Stimulated activated naive CD8-positive, alpha-beta T cell treated with anti-CD3 and anti-CD28 coated beads, Interleukin-15, amount 100 ng/mL, for 72 hours (primary cell): ENCODE measurements around the gene GMDS.

Source experiments
- ATAC-seq: fragments of 150-1000 bp; cut with Tn5 transposase; 2 replicates; pipeline ENCODE4 v1.10.0; 2021; ENCODE audit warnings: mild to moderate bottlenecking, moderate library complexity
- DNase-seq, 2 donors: peaks; one replicate each; pipeline ENCODE4 v3.0.0; 2021 to 2022
- H3K27ac Mint-ChIP-seq, 2 donors: one replicate each; pipeline ENCODE4 v1.8.0; 2022; ENCODE audit warnings: mild to moderate bottlenecking in 2 of 2, mixed read lengths in 2 of 2, moderate library complexity in 2 of 2
- H3K27me3 Mint-ChIP-seq: one replicate; pipeline ENCODE4 v1.8.0; 2022; ENCODE audit warnings: mixed read lengths
- H3K4me1 Mint-ChIP-seq: one replicate; pipeline ENCODE4 v1.8.0; 2022; ENCODE audit warnings: mild to moderate bottlenecking, mixed read lengths
- H3K4me3 Mint-ChIP-seq, 2 donors: one replicate each; pipeline ENCODE4 v1.8.0; 2022; ENCODE audit warnings: mild to moderate bottlenecking in 2 of 2, mixed read lengths in 2 of 2, moderate library complexity in 1 of 2
- H3K9me3 Mint-ChIP-seq, 2 donors: one replicate each; pipeline ENCODE4 v1.8.0; 2022; ENCODE audit warnings: mixed read lengths in 2 of 2

GMDS gene

GRCh38 chr6:1774226-1774915 lies 471.0 kb downstream of the GMDS start:
- H3K27me3 Mint-ChIP-seq: no peaks in the 10 kb centered on the region

GRCh38 chr6:1773700-1774099 lies 471.7 kb downstream of the GMDS start:
- no peaks in the 10 kb centered on the region for H3K9me3 Mint-ChIP-seq
- H3K4me3 Mint-ChIP-seq: no peak overlapping the region
- no peaks in the 10 kb centered on the region for H3K27me3 Mint-ChIP-seq
- H3K4me1 Mint-ChIP-seq: peaks cover 52% of the 10 kb centered on the region
- no peak for DNase-seq
- ATAC-seq: no peak
- no peak overlapping the region for H3K27ac Mint-ChIP-seq

More at GRCh38 chr6:1774226-1774915, 471.0 kb downstream of the GMDS start:
- peaks cover 52% of the 10 kb centered on the region for H3K4me1 Mint-ChIP-seq
- DNase-seq (no peak), ATAC-seq (no peak)
- peak overlapping the region in 1 of 2 donors; percentile 23 for H3K27ac Mint-ChIP-seq
- no peak overlapping the region for H3K4me3 Mint-ChIP-seq
- H3K9me3 Mint-ChIP-seq: no peaks in the 10 kb centered on the region

DNA sequence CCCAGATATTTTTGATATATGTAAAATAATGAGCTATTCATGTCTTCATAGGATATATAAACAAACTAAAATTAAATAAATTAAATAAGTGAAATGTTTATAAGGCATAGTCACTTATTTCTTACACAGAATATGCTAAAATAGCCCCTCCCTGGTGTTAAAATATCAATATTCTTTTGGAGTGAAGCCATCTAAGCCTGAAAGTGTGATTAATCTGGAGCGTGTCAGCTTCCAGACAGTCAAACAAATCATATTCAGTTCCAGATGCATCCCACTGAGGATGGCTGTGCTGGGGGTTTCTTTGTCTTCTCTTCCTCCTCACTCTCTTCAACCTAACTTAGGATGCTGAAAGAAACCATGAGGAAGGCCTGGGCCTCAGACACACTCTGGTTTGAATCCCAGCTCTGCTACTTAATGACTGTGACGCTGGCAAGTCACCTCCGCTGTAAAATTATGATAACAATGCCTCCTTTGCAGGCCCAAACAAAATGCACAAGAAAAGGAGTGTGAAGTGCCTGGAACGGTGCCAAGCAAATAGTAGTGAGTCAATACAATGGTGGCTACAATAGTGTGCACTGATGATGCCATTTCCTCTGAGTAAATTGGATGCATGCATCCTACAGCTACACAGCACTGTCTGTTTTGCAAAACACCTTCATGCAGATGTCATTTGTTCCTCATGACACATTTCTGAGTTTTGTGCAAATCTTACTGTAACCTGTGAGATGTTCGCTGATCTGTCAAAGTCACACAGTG lies 474.3 kb downstream of the GMDS start:
- peak overlapping the region in 1 of 2 donors; percentile 84 for H3K27ac Mint-ChIP-seq
- no peaks in the 10 kb centered on the region for H3K9me3 Mint-ChIP-seq
- ATAC-seq (peak; percentile 85), DNase-seq (peak; percentile 6 to 58)
- peaks cover 52% of the 10 kb centered on the region for H3K4me1 Mint-ChIP-seq
- H3K4me3 Mint-ChIP-seq: peak overlapping the region in 1 of 2 donors; percentile 56
- H3K27me3 Mint-ChIP-seq: no peaks in the 10 kb centered on the region

- H3K27ac Mint-ChIP-seq: peak overlapping the region; percentile 74 to 83
- H3K9me3 Mint-ChIP-seq: no peaks in the 10 kb centered on the region
- DNase-seq (peak; percentile 39 to 81), ATAC-seq (peak; percentile 96)
- peak overlapping the region; percentile 78 to 79 for H3K4me3 Mint-ChIP-seq
- peaks cover 52% of the 10 kb centered on the region for H3K4me1 Mint-ChIP-seq
- no peaks in the 10 kb centered on the region for H3K27me3 Mint-ChIP-seq
Measured at GRCh38 chr6:1770435-1770843, 475.0 kb downstream of the GMDS start.

DNA sequence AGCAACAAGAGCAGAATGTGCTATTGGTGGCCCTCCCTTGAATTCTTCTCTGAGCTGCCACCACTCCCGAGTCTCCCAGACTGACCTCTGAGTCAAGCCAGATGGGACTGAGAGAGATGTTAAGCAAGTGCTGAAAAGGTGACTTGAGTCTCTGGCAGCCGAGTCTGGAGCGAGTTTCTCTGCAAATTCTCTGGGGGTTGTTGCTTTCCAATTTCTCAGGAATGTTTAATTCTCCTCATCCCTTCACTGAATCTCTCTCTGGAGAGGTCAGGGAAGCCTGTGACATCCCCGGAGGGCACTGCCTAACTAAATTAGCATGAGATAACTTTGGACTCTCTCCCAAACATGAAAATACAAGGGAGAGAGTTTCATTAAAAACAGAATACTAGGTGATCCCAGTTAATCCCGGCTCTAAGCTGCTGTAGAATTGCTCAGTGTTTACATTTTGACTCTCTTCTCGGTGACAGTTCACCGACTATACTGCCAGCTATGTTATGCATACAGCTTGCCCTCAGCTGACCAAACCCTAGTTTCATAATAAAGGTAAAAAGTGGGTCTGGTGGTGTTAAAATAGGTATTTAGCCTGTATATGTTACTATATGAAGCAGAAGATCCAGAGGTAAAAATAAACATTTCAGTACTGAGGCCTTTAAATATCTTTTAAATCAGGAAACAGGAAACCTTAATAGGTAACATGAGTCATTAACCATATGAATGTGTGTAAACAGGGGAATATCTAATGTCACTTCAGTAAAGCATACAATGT lies 477.7 kb downstream of the GMDS start:
- Mint-ChIP-seq H3K9me3 (no peaks in the 10 kb centered on the region), H3K4me3 (no peak overlapping the region), H3K4me1 (peaks cover 24% of the 10 kb centered on the region), H3K27ac (no peak overlapping the region), H3K27me3 (no peaks in the 10 kb centered on the region)
- no peak for ATAC-seq
- DNase-seq: no peak

DNA sequence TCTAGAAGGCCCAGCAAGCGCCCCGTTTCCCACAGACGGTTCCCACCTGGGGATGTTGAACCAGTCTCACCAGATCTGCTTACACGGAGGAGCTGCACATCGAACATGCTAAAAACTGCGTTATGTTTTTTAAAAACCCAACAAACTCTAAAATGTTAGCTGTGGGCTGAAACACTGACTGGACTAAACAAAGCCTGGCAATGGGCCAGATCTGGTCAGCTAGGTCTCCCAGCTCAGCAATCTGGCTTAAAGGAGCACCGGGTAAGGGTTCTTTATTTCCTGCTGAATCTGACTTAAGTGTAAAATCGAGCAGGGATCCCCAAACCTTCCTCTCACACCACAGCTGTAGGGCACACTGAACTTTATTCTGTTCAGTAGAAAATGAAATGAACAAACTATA lies 478.8 kb downstream of the GMDS start:
- H3K4me1 Mint-ChIP-seq: peaks cover 20% of the 10 kb centered on the region
- DNase-seq (no peak), ATAC-seq (no peak)
- H3K27me3 Mint-ChIP-seq: no peaks in the 10 kb centered on the region
- no peak overlapping the region for H3K4me3 Mint-ChIP-seq
- H3K9me3 Mint-ChIP-seq: no peaks in the 10 kb centered on the region
- H3K27ac Mint-ChIP-seq: no peak overlapping the region

- no peaks in the 10 kb centered on the region for H3K27me3 Mint-ChIP-seq
- ATAC-seq (no peak), DNase-seq (no peak)
- no peak overlapping the region for H3K4me3 Mint-ChIP-seq
- peaks cover 7% of the 10 kb centered on the region for H3K4me1 Mint-ChIP-seq
- no peaks in the 10 kb centered on the region for H3K9me3 Mint-ChIP-seq
- H3K27ac Mint-ChIP-seq: no peak overlapping the region
Measured at GRCh38 chr6:1765160-1765903, 480.1 kb downstream of the GMDS start.

DNA sequence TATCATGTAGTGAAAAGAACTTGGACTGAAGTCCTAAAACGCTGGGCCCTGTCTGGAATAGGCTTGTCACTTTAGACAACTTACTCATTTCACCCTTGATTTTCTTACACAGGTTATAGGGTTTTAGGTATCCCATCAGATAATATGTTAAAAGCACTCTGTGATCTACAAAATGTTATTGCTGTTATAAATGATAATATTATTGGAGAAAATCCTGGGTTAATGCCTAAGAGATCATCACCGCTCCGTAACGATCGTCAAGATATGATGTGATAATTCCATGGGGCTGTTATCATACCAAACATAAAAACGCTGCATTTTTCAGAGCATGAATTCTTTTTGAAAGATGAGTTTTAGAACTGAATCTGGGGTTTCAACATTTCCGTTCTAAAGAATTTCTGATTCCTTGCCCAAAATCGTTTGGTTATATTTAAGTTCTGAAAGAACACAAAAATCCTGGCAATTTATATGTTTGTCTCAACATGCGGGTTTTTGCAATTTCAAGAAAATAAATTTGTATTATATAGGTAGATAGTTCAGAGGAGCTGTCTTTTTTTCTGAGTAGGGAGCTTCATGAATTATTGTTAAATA lies 480.9 kb downstream of the GMDS start:
- Mint-ChIP-seq H3K4me3 (no peak overlapping the region), H3K27ac (no peak overlapping the region), H3K4me1 (no peaks in the 10 kb centered on the region), H3K9me3 (no peaks in the 10 kb centered on the region), H3K27me3 (no peaks in the 10 kb centered on the region)
- no peak for ATAC-seq
- DNase-seq: no peak

GRCh38 chr6:1763404-1763803 lies 482.0 kb downstream of the GMDS start:
- Mint-ChIP-seq H3K4me1 (no peaks in the 10 kb centered on the region), H3K4me3 (no peak overlapping the region), H3K27me3 (no peaks in the 10 kb centered on the region), H3K9me3 (no peaks in the 10 kb centered on the region), H3K27ac (no peak overlapping the region)
- DNase-seq (no peak), ATAC-seq (no peak)

GRCh38 chr6:1762203-1762602 lies 483.2 kb downstream of the GMDS start:
- ATAC-seq (no peak), DNase-seq (no peak)
- Mint-ChIP-seq H3K27ac (no peak overlapping the region), H3K4me1 (no peaks in the 10 kb centered on the region), H3K27me3 (no peaks in the 10 kb centered on the region), H3K9me3 (no peaks in the 10 kb centered on the region), H3K4me3 (no peak overlapping the region)

DNA sequence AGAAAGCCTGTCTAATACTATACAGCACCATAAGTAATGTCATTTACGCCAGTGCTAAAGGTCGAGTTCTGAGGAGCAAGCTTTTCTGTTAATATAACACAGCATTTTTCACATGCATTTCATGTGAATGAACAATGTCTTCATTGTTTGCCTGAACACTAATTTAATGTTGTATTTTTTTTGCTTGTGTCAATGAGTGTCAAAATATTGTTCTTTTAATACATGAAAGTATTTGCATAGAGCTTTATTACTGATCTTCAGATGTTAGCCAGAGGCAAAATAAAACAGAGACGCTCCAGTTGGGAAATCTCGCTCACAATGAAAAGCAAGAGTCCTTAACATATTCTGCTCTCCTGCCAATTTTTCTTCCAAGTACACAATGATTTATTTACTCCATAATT lies 483.9 kb downstream of the GMDS start:
- Mint-ChIP-seq H3K9me3 (no peaks in the 10 kb centered on the region), H3K27ac (no peak overlapping the region), H3K4me3 (no peak overlapping the region), H3K27me3 (no peaks in the 10 kb centered on the region), H3K4me1 (no peaks in the 10 kb centered on the region)
- DNase-seq (no peak), ATAC-seq (no peak)

GRCh38 chr6:1760876-1761275 lies 484.5 kb downstream of the GMDS start:
- H3K27ac Mint-ChIP-seq: no peak overlapping the region
- H3K4me1 Mint-ChIP-seq: no peaks in the 10 kb centered on the region
- H3K4me3 Mint-ChIP-seq: no peak overlapping the region
- no peak for ATAC-seq
- no peak for DNase-seq
- no peaks in the 10 kb centered on the region for H3K27me3 Mint-ChIP-seq
- no peaks in the 10 kb centered on the region for H3K9me3 Mint-ChIP-seq

DNA sequence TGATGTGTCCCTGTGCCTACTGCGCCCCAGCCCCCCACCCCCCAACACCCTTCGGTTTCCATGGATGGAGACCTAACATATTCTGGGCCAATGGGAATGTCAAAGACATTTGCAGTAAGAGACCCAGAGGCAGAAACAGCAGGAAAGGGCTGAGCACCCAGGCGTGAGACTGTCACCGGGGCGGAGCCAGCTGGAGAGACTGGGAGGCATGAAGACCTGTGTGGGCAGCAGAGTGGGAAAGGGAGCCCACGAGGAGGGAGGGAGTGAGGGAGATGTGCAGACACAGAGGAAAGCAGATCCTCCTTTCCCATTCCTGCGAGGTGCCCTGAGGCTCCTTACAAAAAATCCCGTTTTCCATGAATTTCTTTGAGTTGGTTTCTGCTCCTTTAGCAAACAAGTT lies 485.5 kb downstream of the GMDS start:
- ATAC-seq (no peak), DNase-seq (no peak)
- Mint-ChIP-seq H3K27me3 (no peaks in the 10 kb centered on the region), H3K9me3 (no peaks in the 10 kb centered on the region), H3K4me1 (no peaks in the 10 kb centered on the region), H3K27ac (peak overlapping the region in 1 of 2 donors; percentile 91), H3K4me3 (no peak overlapping the region)

DNA sequence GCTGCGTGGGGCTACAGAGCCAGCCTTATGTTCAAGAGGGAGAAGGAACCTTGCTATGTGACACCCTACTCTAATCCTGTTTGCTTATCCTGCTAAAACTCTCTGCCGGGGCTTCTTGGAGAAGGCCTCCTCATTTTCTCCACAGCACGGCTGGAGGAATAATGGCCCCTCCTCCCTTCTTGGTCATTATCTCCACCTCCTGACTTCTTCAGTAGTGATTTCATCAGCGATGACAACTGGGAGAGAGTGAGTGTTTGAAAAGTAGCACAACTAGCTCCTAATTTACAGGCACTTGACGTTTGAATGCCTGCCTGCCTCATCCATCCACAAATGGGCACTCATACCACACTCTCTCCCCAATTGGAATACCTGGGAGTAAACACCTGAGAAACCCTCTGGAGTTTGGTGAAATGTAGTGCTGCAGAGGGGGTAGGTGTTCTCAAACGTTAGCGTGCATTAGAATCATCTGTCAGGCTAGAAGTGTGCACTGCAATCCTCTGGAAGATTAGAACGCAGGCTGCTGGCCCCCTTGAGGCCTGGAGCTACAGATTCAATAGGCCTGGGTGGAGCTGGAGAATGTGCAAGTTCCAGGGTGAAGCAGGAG lies 487.2 kb downstream of the GMDS start:
- Mint-ChIP-seq H3K27ac (peak overlapping the region in 1 of 2 donors; percentile 48), H3K4me3 (no peak overlapping the region), H3K9me3 (peaks cover 8 to 10% of the 10 kb centered on the region in 2 donors), H3K27me3 (no peaks in the 10 kb centered on the region), H3K4me1 (no peaks in the 10 kb centered on the region)
- DNase-seq: no peak
- ATAC-seq: no peak

DNA sequence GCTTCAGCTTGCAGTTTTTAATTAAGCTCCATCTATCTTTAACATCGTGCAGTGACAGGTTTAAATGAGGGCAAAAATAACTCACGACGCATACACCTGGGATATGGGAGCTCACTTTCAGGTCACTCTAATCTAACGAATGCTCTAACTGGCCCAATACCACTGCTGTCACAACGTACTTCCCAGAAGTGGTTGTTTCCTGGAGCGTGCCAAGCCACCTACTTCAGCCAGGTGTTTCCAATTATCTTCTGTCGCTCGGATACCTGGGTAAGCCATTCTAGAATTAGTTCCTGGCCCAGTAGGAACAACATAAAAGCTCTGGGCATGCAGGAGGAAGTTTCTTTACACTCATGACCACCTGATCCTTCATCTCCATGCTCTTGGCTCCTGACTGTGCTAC lies 488.3 kb downstream of the GMDS start:
- Mint-ChIP-seq H3K9me3 (peaks cover 9 to 21% of the 10 kb centered on the region in 2 donors), H3K27ac (no peak overlapping the region), H3K27me3 (no peaks in the 10 kb centered on the region), H3K4me1 (no peaks in the 10 kb centered on the region), H3K4me3 (no peak overlapping the region)
- DNase-seq (no peak), ATAC-seq (no peak)
